GM12875 (cell line): Measurements from ENCODE around the gene PLCB1.

Experiments used
- H3K4me3 ChIP-seq: one replicate; pipeline ENCODE4 v1.5.1; 2011; ENCODE audit warnings: low read depth, low read length, control low read depth
- CTCF ChIP-seq: IDR thresholded peaks from 2 replicates; pipeline ENCODE4 v1.5.1; 2011; ENCODE audit warnings: low read depth, mild to moderate bottlenecking, control low read depth, inconsistent platforms, low read length, moderate library complexity, borderline replicate concordance; ENCODE audit not compliant: insufficient read depth

The PLCB1 gene

GRCh38 chr20:8735014-8735413 is 602.9 kb downstream of the PLCB1 start:
- no peak for TF ChIP-seq CTCF

DNA sequence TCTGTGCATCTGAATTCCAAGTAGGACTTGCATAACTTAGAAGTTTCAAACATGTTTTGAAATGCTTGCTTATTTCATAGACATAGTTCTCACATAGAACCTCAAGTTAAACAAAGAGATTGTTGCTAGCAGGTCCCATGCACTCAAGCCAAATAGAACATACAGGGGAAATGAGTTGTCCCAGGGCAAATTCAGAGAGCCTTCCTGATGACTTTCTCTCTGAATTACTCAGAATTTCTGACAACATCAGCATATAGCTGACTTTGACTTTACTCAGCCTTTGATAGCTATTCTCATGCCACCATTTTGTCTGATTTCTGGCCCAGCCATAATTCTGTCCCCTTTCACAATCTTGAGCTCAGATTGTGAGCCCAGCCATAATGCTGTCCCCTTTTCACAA is 603.6 kb downstream of the PLCB1 start:
- no peak overlapping the region for H3K4me3 ChIP-seq
- TF ChIP-seq CTCF: no peak

More at GRCh38 chr20:8735014-8735413, 602.9 kb downstream of the PLCB1 start:
- H3K4me3 ChIP-seq: no peak overlapping the region

GRCh38 chr20:8740265-8740664 is 608.2 kb downstream of the PLCB1 start:
- no peak for TF ChIP-seq CTCF
- H3K4me3 ChIP-seq: no peak overlapping the region

DNA sequence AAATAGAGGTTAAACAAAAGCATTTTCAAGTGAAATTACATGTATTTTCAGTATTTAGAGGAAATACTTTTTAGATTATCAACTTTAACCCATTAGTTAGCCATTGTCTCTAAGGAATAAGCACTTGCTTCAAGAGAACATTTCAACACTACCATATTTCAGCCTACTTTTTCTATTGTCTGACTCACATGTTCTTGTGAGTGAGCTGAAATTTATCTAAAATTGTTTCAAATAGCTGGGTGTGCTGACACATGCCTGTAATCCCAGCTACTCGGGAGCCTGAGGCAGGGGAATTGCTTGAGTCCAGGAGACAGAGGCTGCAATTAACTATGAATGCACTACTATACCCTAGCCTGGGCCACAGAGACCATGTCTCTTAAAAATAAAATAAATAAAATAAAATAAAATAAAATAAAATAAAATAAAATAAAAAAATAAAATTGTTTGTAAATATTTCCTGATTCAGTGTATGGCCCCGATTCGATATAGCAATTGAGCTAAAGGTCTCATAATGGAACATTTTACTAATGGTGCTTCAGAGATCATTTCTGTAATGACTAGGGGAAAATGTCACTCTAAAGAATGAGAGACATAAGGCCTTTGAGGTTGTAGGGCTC is 612.3 kb downstream of the PLCB1 start:
- H3K4me3 ChIP-seq: no peak overlapping the region
- TF ChIP-seq CTCF: no peak

GRCh38 chr20:8749101-8749500 is 617.0 kb downstream of the PLCB1 start:
- no peak for TF ChIP-seq CTCF

DNA sequence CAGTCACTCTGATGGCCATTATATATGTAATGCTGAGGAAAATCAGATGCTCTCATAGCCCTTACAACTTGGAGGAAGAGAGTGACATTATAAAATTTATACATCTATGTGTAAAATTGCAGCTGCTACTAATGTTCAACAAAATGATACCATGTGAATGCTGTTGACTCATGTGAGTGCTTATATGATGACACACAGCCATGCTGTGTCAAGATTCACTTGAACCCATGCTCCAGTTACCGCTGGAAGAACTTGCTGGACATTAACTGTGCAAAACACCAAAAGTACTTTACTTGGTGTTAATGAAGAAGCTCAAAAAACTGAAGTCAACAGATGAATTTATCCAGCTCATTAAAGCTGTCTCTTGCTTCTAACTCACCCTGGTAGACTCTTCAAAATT is 617.9 kb downstream of the PLCB1 start:
- no peak for TF ChIP-seq CTCF
- H3K4me3 ChIP-seq: no peak overlapping the region

More at GRCh38 chr20:8749101-8749500, 617.0 kb downstream of the PLCB1 start:
- no peak overlapping the region for H3K4me3 ChIP-seq

DNA sequence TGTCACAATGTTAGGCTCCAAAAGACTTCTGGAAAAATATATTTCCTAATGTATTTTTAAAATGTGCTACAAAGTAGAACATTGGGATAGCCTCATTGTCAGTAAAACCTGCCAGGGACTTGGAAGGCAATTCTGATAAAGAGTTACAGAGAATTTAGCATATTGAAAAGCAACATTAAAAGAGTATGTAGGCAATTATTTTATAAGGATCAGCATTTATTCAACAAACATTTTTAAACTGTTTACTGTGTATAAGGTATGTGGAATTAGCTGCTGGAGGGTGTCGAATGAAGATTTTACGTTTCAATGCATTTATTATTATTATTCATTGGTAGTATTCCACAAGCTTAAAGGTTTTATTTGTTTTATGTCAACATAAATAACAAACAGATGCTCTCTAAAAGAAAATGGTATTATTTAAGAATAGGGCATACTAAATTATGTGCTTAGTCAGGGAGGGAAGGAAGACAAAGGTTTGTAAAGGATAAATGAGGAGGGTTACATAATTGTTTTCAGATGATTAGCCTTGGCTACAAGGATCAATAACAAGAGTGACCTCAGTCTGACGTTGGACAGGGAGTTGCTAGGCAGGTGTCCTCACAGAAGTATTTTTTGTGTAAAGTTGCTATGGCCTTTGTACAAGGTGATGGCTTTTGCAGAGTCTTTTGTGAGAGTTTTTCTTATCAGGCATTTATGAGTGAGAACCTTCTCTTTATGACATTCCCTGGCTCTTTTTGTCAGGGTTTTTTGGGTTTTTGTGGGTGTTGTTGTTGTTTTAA is 623.5 kb downstream of the PLCB1 start:
- no peak for TF ChIP-seq CTCF

More for the DNA sequence above, 623.5 kb downstream of the PLCB1 start:
- H3K4me3 ChIP-seq: no peak overlapping the region
